IPS-20b (cell line): ENCODE data around the gene AGPAT3.

ENCODE experiments used
- H3K27ac ChIP-seq: one replicate; pipeline ENCODE4 v1.5.1; 2013; ENCODE audit warnings: low read length
- H3K27me3 ChIP-seq: 2 replicates; pipeline ENCODE4 v1.6.1; 2013; ENCODE audit warnings: mild to moderate bottlenecking, low read length, inconsistent platforms; ENCODE audit not compliant: insufficient read depth
- H3K36me3 ChIP-seq: 2 replicates; pipeline ENCODE4 v1.6.1; 2013; ENCODE audit warnings: low read depth, mild to moderate bottlenecking, inconsistent platforms, low read length, moderate library complexity; ENCODE audit not compliant: insufficient read depth
- H3K4me1 ChIP-seq: 2 replicates; pipeline ENCODE4 v1.6.1; 2013; ENCODE audit warnings: mild to moderate bottlenecking, control low read depth, inconsistent platforms, low read length, moderate library complexity; ENCODE audit not compliant: insufficient read depth
- H3K4me3 ChIP-seq: 2 replicates; pipeline ENCODE4 v1.5.1; 2013; ENCODE audit warnings: mild to moderate bottlenecking, low read length, inconsistent platforms
- H3K9ac ChIP-seq: 2 replicates; pipeline ENCODE4 v1.6.1; 2013; ENCODE audit warnings: low read depth, mild to moderate bottlenecking, inconsistent platforms, low read length, moderate library complexity
- H3K9me3 ChIP-seq: 2 replicates; pipeline ENCODE4 v1.6.1; 2013; ENCODE audit warnings: mild to moderate bottlenecking, low read depth, low read length, inconsistent platforms; ENCODE audit not compliant: insufficient read depth

AGPAT3 gene

GRCh38 chr21:44024887-44025353, 159.9 kb downstream of the AGPAT3 start:
- Histone ChIP-seq H3K27me3 (no peaks in the 10 kb centered on the region), H3K9ac (no peak overlapping the region; the same call in 1 of the 2 replicates), H3K4me3 (no peak overlapping the region), H3K27ac (no peak overlapping the region), H3K36me3 (no peaks in the 10 kb centered on the region), H3K9me3 (no peaks in the 10 kb centered on the region), H3K4me1 (peaks cover 25% of the 10 kb centered on the region)

GRCh38 chr21:44027607-44028286, 162.7 kb downstream of the AGPAT3 start:
- Histone ChIP-seq H3K27ac (no peak overlapping the region), H3K9me3 (no peaks in the 10 kb centered on the region), H3K4me3 (no peak overlapping the region), H3K27me3 (no peaks in the 10 kb centered on the region), H3K36me3 (peaks cover 3% of the 10 kb centered on the region; the same call in 1 of the 2 replicates), H3K9ac (no peak overlapping the region), H3K4me1 (peaks cover 19% of the 10 kb centered on the region)

DNA sequence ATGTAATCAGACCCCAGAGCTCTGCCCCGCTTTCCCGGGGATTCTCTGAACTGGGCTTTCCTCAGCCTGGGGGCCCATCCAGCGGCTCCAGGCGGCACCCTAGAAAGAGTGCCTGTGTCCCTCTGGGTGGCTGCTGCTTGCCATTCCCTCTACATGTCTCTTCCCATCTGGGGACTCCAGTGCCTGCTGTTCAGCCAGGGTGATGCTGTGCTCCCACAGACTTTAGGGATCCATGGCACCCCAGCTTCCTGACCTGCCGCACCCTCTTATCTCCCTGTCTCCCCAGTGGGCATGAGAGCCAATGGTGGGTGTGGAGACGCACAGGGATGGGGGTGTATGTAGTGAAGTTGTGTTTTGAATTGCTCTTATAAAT, 163.2 kb downstream of the AGPAT3 start:
- Histone ChIP-seq H3K4me3 (no peak overlapping the region), H3K9ac (no peak overlapping the region), H3K27me3 (no peaks in the 10 kb centered on the region), H3K4me1 (peaks cover 19% of the 10 kb centered on the region), H3K9me3 (no peaks in the 10 kb centered on the region), H3K36me3 (peaks cover 9% of the 10 kb centered on the region), H3K27ac (no peak overlapping the region)

DNA sequence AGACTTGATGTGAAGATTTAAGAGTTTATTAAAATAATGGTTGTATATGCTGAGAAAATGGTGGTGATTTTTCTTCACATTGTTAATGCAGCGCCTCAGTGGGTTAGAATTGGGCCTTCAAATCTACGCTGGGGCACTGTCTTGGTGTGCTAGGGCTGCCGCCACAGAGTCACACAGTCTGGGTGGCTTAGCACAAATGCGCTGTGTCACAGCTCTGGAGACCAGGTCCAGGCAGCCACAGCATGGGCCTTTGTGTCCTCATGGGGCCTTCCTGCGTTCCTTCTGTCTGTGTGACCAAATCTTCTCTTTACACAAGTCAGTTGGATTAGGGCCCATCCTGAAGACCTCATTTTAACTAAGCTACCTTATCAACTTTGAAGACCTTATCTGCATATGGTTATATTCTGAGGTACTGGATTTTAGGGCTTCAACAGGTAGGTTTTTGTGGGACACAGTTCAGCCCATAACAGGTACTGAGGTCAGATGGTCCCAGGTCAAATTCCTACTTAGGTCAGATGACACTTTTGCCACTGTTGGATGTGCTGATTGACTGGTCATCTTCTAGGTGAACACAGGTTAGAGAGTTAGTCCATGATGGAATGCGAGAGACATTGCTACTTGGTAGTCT, 164.6 kb downstream of the AGPAT3 start:
- no peak overlapping the region for H3K27ac ChIP-seq

DNA sequence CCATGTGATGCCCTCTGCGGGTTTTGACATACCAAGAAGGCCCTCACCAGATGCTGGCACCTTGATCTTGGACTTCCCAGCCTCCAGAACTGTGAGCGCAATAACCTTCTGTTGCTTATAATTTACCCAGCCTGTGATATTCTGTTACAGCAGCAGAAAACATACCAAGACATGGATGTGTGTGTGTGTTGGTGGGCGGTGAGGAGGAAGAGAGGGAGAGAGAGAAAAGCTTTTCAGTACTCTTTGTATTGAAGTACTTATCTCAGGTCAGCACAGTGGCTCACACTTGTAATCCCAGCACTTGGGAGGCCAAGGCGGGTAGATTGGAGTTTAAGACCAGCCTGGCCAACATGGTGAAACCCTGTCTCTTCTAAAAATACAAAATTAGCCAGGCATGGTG, 170.2 kb downstream of the AGPAT3 start:
- H3K9ac ChIP-seq: no peak overlapping the region
- no peaks in the 10 kb centered on the region for H3K4me1 ChIP-seq
- no peak overlapping the region for H3K4me3 ChIP-seq
- H3K27ac ChIP-seq: no peak overlapping the region
- no peaks in the 10 kb centered on the region for H3K27me3 ChIP-seq
- peaks cover 64% of the 10 kb centered on the region for H3K36me3 ChIP-seq
- no peaks in the 10 kb centered on the region for H3K9me3 ChIP-seq

More for the DNA sequence above, 164.6 kb downstream of the AGPAT3 start:
- H3K4me1 ChIP-seq: peaks cover 19% of the 10 kb centered on the region
- H3K9ac ChIP-seq: no peak overlapping the region
- H3K36me3 ChIP-seq: peaks cover 18% of the 10 kb centered on the region
- no peak overlapping the region for H3K4me3 ChIP-seq
- H3K27me3 ChIP-seq: no peaks in the 10 kb centered on the region
- no peaks in the 10 kb centered on the region for H3K9me3 ChIP-seq
